WTC11 (cell line): ENCODE results near the gene HEPHL1. TPM values are rescaled to one million over a fixed set of nuclear protein-coding genes. Genes with fewer than 3 reads are reported as not detected.

Experiments
- ATAC-seq: fragments of 200-7000 bp; cut with Tn5 transposase; 2 replicates; pipeline ENCODE4 v1.10.0; 2021; ENCODE audit warnings: mild to moderate bottlenecking, moderate library complexity
- CTCF ChIA-PET: fragments of 300-600 bp; sonication (Branson Sonifier 250); formaldehyde crosslinking; loops from one replicate; lab custom pipeline; 2021; ENCODE audit warnings: antibody characterized with exemption; lab: Charles Lee
- POLR2A ChIA-PET: fragments of 350-600 bp; sonication (Branson Sonifier 250); formaldehyde crosslinking; loops from one replicate; lab custom pipeline; 2021; ENCODE audit warnings: antibody characterized with exemption; lab: Charles Lee
- DNase-seq: peaks from one replicate; pipeline ENCODE4 v3.0.0; 2021; ENCODE audit warnings: low spot score
- H3K27ac Mint-ChIP-seq: 2 replicates; pipeline ENCODE4 v1.8.0; 2021; ENCODE audit warnings: mixed read lengths
- H3K27me3 Mint-ChIP-seq: 2 replicates; pipeline ENCODE4 v1.8.0; 2021; ENCODE audit warnings: low read depth, mild to moderate bottlenecking, moderate library complexity, mixed read lengths
- H3K36me3 Mint-ChIP-seq: 2 replicates; pipeline ENCODE4 v1.8.0; 2021; ENCODE audit warnings: mixed read lengths
- H3K4me1 Mint-ChIP-seq: 2 replicates; pipeline ENCODE4 v1.8.0; 2022; ENCODE audit warnings: mixed read lengths
- H3K4me3 Mint-ChIP-seq: 2 replicates; pipeline ENCODE4 v1.8.0; 2021; ENCODE audit warnings: mild to moderate bottlenecking, moderate library complexity, mixed read lengths
- H3K9me3 Mint-ChIP-seq: 2 replicates; pipeline ENCODE4 v1.8.0; 2021; ENCODE audit warnings: mixed read lengths
- ATF1 ChIP-seq: sonication (generic); formaldehyde crosslinking; IDR thresholded peaks from 2 replicates; pipeline ENCODE4 v1.8.1; 2023; ENCODE audit warnings: mild to moderate bottlenecking, moderate library complexity, missing genetic modification reagents
- EMX1 ChIP-seq: fragments of 250-450 bp; sonication (Bioruptor Pico); IDR thresholded peaks from 2 replicates; pipeline ENCODE4 v1.8.0; 2021; ENCODE audit warnings: mild to moderate bottlenecking
- FOXP1 ChIP-seq: sonication (generic); formaldehyde crosslinking; IDR thresholded peaks from 2 replicates; pipeline ENCODE4 v1.8.0; 2022; ENCODE audit warnings: missing genetic modification reagents, mild to moderate bottlenecking, moderate library complexity, borderline replicate concordance
- GRHL2 ChIP-seq: fragments of 250-450 bp; sonication (Bioruptor Pico); IDR thresholded peaks from 2 replicates; pipeline ENCODE4 v1.8.0; 2022; ENCODE audit warnings: mild to moderate bottlenecking, moderate library complexity; ENCODE audit not compliant: insufficient replicate concordance, severe bottlenecking
- NFE2L1 ChIP-seq: sonication (generic); formaldehyde crosslinking; IDR thresholded peaks from 2 replicates; pipeline ENCODE4 v1.8.1; 2023; ENCODE audit warnings: missing genetic modification reagents
- ZBTB21 ChIP-seq: sonication (generic); formaldehyde crosslinking; IDR thresholded peaks from 2 replicates; pipeline ENCODE4 v1.8.1; 2023; ENCODE audit warnings: mild to moderate bottlenecking, missing genetic modification reagents, borderline replicate concordance
- ZNF219 ChIP-seq: sonication (generic); formaldehyde crosslinking; IDR thresholded peaks from 2 replicates; pipeline ENCODE4 v1.8.0; 2023; ENCODE audit warnings: missing genetic modification reagents, mild to moderate bottlenecking, borderline replicate concordance
- ZNF263 ChIP-seq: sonication (generic); formaldehyde crosslinking; IDR thresholded peaks from 2 replicates; pipeline ENCODE4 v1.8.1; 2022; ENCODE audit warnings: low read depth, mild to moderate bottlenecking, moderate library complexity, missing genetic modification reagents
- total RNA-seq: library from RNA; stranded (reverse); gene quantifications from 3 replicates; pipeline ENCODE4 v1.2.3, GENCODE V29; 2021
- TF ChIP-seq, protein P1 (sequence below): sonication (generic); formaldehyde crosslinking; IDR thresholded peaks from 2 replicates; pipeline ENCODE4 v1.8.0; 2022; ENCODE audit warnings: missing genetic modification reagents
- TF ChIP-seq, protein P2 (sequence below): sonication (generic); formaldehyde crosslinking; IDR thresholded peaks from 2 replicates; pipeline ENCODE4 v1.8.0; 2023; ENCODE audit warnings: missing genetic modification reagents
- TF ChIP-seq, protein P3 (sequence below): fragments of 250-450 bp; sonication (Bioruptor Pico); IDR thresholded peaks from 2 replicates; pipeline ENCODE4 v1.8.0; 2021; ENCODE audit warnings: mild to moderate bottlenecking
- TF ChIP-seq, protein P4 (sequence below): fragments of 250-450 bp; sonication (Bioruptor Pico); IDR thresholded peaks from 2 replicates; pipeline ENCODE4 v1.9.0; 2021; ENCODE audit warnings: mild to moderate bottlenecking
- TF ChIP-seq, protein P5 (sequence below): sonication (generic); formaldehyde crosslinking; IDR thresholded peaks from 2 replicates; pipeline ENCODE4 v1.8.1; 2022; ENCODE audit warnings: mild to moderate bottlenecking, moderate library complexity, missing genetic modification reagents
- TF ChIP-seq, protein P6 (sequence below): sonication (generic); formaldehyde crosslinking; IDR thresholded peaks from 2 replicates; pipeline ENCODE4 v1.8.1; 2023; ENCODE audit warnings: mild to moderate bottlenecking, missing genetic modification reagents, borderline replicate concordance
- TF ChIP-seq, protein P7 (sequence below): sonication (generic); formaldehyde crosslinking; IDR thresholded peaks from 2 replicates; pipeline ENCODE4 v1.8.1; 2022; ENCODE audit warnings: missing genetic modification reagents, borderline replicate concordance

Gene HEPHL1
- total RNA-seq, 1 experiment from 2014 or later: 0.13 TPM

DNA sequence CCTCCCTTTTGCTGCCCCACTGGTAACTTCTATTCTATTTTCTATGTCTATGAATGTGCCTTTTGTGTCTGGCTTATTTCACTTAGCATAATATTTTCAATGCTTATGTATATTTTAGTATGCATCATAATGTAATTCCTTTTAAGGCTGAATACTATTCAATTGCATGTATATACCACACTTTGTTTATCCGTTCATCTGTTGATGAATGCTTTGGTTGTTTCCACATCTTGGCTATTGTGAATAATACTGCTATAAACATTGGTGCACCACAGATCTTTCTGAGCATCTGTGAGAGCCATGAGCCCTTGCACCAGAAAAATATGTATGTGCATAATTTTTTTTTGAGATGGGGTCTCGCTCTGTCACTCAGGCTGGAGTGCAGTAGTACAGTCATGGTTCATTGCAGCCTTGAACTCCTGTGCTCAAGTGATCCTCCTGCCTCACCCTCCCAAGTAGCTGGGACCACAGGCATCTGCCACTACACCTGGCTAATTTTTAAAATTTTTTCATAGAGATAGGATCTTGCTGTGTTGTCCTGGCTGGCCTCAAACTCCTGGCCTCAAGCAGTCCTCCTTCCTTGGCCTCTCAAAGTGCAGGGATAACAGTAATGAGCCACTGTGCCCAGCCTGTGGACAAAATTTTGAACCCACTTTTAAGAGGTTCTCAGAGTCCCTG is 27.0 kb downstream of the HEPHL1 start (continued):
- TF ChIP-seq, protein P1, sequence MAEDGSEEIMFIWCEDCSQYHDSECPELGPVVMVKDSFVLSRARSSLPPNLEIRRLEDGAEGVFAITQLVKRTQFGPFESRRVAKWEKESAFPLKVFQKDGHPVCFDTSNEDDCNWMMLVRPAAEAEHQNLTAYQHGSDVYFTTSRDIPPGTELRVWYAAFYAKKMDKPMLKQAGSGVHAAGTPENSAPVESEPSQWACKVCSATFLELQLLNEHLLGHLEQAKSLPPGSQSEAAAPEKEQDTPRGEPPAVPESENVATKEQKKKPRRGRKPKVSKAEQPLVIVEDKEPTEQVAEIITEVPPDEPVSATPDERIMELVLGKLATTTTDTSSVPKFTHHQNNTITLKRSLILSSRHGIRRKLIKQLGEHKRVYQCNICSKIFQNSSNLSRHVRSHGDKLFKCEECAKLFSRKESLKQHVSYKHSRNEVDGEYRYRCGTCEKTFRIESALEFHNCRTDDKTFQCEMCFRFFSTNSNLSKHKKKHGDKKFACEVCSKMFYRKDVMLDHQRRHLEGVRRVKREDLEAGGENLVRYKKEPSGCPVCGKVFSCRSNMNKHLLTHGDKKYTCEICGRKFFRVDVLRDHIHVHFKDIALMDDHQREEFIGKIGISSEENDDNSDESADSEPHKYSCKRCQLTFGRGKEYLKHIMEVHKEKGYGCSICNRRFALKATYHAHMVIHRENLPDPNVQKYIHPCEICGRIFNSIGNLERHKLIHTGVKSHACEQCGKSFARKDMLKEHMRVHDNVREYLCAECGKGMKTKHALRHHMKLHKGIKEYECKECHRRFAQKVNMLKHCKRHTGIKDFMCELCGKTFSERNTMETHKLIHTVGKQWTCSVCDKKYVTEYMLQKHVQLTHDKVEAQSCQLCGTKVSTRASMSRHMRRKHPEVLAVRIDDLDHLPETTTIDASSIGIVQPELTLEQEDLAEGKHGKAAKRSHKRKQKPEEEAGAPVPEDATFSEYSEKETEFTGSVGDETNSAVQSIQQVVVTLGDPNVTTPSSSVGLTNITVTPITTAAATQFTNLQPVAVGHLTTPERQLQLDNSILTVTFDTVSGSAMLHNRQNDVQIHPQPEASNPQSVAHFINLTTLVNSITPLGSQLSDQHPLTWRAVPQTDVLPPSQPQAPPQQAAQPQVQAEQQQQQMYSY (CRISPR knock-in tag): no peak
- no peak for TF ChIP-seq ZNF219
- no peak for TF ChIP-seq FOXP1 (CRISPR knock-in tag)
- TF ChIP-seq, protein P2, sequence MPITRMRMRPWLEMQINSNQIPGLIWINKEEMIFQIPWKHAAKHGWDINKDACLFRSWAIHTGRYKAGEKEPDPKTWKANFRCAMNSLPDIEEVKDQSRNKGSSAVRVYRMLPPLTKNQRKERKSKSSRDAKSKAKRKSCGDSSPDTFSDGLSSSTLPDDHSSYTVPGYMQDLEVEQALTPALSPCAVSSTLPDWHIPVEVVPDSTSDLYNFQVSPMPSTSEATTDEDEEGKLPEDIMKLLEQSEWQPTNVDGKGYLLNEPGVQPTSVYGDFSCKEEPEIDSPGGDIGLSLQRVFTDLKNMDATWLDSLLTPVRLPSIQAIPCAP (CRISPR knock-in tag): no peak
- TF ChIP-seq ZNF263 (CRISPR knock-in tag): no peak
- TF ChIP-seq, protein P3, sequence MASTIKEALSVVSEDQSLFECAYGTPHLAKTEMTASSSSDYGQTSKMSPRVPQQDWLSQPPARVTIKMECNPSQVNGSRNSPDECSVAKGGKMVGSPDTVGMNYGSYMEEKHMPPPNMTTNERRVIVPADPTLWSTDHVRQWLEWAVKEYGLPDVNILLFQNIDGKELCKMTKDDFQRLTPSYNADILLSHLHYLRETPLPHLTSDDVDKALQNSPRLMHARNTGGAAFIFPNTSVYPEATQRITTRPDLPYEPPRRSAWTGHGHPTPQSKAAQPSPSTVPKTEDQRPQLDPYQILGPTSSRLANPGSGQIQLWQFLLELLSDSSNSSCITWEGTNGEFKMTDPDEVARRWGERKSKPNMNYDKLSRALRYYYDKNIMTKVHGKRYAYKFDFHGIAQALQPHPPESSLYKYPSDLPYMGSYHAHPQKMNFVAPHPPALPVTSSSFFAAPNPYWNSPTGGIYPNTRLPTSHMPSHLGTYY (CRISPR knock-in tag): no peak
- TF ChIP-seq, protein P4, sequence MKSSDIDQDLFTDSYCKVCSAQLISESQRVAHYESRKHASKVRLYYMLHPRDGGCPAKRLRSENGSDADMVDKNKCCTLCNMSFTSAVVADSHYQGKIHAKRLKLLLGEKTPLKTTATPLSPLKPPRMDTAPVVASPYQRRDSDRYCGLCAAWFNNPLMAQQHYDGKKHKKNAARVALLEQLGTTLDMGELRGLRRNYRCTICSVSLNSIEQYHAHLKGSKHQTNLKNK: no peak

DNA sequence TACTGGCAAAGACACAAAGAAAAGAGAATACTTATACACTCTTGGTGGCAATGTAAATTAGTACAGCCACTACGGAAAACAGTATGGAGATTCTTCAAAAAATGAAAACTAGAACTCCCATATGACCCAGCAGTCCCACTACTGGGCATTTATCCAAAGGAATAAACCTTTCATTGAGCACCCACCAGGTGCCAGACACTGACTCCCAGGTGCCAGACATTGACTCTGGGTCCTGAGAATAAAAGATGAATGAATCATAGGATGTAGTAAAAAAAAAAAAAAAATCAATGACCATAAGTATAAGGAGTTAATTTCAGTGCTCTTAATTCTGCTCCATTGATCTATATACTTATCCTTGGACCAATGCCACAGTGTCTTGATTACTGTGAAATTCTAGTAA is 28.2 kb downstream of the HEPHL1 start:
- no peak for ATAC-seq
- DNase-seq: no peak
- no peaks in the 10 kb centered on the region; the same call in 1 of the 2 replicates for H3K27me3 Mint-ChIP-seq
- H3K4me1 Mint-ChIP-seq: no peaks in the 10 kb centered on the region
- H3K27ac Mint-ChIP-seq: no peak overlapping the region
- no peaks in the 10 kb centered on the region; the same call in 1 of the 2 replicates for H3K9me3 Mint-ChIP-seq
- ChIA-PET CTCF (no interaction called here), POLR2A (no interaction called here)
- TF ChIP-seq, protein P5, sequence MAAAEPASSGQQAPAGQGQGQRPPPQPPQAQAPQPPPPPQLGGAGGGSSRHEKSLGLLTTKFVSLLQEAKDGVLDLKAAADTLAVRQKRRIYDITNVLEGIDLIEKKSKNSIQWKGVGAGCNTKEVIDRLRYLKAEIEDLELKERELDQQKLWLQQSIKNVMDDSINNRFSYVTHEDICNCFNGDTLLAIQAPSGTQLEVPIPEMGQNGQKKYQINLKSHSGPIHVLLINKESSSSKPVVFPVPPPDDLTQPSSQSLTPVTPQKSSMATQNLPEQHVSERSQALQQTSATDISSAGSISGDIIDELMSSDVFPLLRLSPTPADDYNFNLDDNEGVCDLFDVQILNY (CRISPR knock-in tag): no peak
- TF ChIP-seq, protein P6, sequence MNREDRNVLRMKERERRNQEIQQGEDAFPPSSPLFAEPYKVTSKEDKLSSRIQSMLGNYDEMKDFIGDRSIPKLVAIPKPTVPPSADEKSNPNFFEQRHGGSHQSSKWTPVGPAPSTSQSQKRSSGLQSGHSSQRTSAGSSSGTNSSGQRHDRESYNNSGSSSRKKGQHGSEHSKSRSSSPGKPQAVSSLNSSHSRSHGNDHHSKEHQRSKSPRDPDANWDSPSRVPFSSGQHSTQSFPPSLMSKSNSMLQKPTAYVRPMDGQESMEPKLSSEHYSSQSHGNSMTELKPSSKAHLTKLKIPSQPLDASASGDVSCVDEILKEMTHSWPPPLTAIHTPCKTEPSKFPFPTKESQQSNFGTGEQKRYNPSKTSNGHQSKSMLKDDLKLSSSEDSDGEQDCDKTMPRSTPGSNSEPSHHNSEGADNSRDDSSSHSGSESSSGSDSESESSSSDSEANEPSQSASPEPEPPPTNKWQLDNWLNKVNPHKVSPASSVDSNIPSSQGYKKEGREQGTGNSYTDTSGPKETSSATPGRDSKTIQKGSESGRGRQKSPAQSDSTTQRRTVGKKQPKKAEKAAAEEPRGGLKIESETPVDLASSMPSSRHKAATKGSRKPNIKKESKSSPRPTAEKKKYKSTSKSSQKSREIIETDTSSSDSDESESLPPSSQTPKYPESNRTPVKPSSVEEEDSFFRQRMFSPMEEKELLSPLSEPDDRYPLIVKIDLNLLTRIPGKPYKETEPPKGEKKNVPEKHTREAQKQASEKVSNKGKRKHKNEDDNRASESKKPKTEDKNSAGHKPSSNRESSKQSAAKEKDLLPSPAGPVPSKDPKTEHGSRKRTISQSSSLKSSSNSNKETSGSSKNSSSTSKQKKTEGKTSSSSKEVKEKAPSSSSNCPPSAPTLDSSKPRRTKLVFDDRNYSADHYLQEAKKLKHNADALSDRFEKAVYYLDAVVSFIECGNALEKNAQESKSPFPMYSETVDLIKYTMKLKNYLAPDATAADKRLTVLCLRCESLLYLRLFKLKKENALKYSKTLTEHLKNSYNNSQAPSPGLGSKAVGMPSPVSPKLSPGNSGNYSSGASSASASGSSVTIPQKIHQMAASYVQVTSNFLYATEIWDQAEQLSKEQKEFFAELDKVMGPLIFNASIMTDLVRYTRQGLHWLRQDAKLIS (CRISPR knock-in tag): no peak
- TF ChIP-seq NFE2L1: no peak
- H3K36me3 Mint-ChIP-seq: no peaks in the 10 kb centered on the region
- H3K4me3 Mint-ChIP-seq: no peak overlapping the region

DNA sequence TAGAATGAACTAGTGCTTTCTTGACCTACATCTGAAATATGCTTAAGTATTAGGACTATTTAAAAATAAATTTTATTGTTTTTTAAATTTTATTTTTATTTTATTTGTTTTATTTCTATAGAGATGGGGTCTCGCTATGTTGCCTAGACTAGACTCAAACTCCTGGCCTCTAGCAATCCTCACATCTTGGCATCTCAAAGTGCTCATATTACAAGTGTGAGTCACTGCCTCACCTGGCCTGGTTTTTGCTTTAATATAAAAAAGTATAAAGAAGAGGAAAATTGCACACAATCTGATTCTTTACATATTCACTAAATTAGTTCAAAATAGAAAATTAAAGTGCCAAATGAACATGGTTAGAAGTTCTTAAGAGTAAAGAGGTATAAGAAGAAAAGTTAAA is 37.5 kb downstream of the HEPHL1 start:
- ATAC-seq (no peak), DNase-seq (no peak)
- no peak overlapping the region for H3K4me3 Mint-ChIP-seq
- CTCF ChIA-PET: interaction anchor here (1.0 kb wide), 1 partner anchor 137 kb away, joined by 3 read pairs; no protein-coding TSS in a partner anchor
- no peaks in the 10 kb centered on the region; the same call in 1 of the 2 replicates for H3K27me3 Mint-ChIP-seq
- H3K4me1 Mint-ChIP-seq: no peaks in the 10 kb centered on the region
- POLR2A ChIA-PET: interaction anchor here (0.7 kb wide), 1 partner anchor 102 kb away, joined by 3 read pairs; no protein-coding TSS in a partner anchor
- H3K9me3 Mint-ChIP-seq: peaks cover 5% of the 10 kb centered on the region; the same call in 1 of the 2 replicates
- no peak overlapping the region for H3K27ac Mint-ChIP-seq
- no peaks in the 10 kb centered on the region for H3K36me3 Mint-ChIP-seq
- TF ChIP-seq EMX1: no peak
- TF ChIP-seq, protein P7, sequence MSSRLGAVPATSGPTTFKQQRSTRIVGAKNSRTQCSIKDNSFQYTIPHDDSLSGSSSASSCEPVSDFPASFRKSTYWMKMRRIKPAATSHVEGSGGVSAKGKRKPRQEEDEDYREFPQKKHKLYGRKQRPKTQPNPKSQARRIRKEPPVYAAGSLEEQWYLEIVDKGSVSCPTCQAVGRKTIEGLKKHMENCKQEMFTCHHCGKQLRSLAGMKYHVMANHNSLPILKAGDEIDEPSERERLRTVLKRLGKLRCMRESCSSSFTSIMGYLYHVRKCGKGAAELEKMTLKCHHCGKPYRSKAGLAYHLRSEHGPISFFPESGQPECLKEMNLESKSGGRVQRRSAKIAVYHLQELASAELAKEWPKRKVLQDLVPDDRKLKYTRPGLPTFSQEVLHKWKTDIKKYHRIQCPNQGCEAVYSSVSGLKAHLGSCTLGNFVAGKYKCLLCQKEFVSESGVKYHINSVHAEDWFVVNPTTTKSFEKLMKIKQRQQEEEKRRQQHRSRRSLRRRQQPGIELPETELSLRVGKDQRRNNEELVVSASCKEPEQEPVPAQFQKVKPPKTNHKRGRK: no peak
- TF ChIP-seq GRHL2: no peak
- TF ChIP-seq ATF1 (CRISPR knock-in tag): no peak
- TF ChIP-seq, protein P1 (CRISPR knock-in tag): no peak
- TF ChIP-seq ZBTB21 (CRISPR knock-in tag): no peak
